GM12878 (cell line): ENCODE results near the gene PIGU. TPM values are rescaled to one million over a fixed set of nuclear protein-coding genes. Genes with fewer than 3 reads are reported as not detected.

Source experiments
- ATAC-seq: fragments of 200-7000 bp; cut with Tn5 transposase; 3 replicates; pipeline ENCODE4 v1.9.1; 2020; ENCODE audit warnings: mild to moderate bottlenecking, moderate library complexity
- BruUV-seq: library from RNA; stranded (reverse); fragments of 400-500 nt; replicated peaks from 2 replicates; lab custom pipeline; 2021; lab: Mats Ljungman, UMichigan
- CTCF ChIA-PET: fragments of 300-600 bp; sonication (Branson Sonifier 250); formaldehyde crosslinking; extraction: SDS; loops from one replicate; lab custom pipeline; 2021; ENCODE audit warnings: inconsistent platforms; lab: Yijun Ruan, JAX
- POLR2A ChIA-PET: fragments of 350-600 bp; formaldehyde crosslinking; extraction: SDS; loops from one replicate; lab custom pipeline; 2021; ENCODE audit warnings: inconsistent platforms; lab: Charles Lee
- RAD21 ChIA-PET: fragments of 300-600 bp; sonication (Branson Sonifier 250); formaldehyde crosslinking; loops from one replicate; lab custom pipeline; 2023; ENCODE audit warnings: antibody characterized with exemption; ENCODE audit not compliant: unreplicated experiment; lab: Charles Lee
- SMC1A ChIA-PET: fragments of 300-600 bp; sonication (Branson Sonifier 250); formaldehyde crosslinking; loops from one replicate; lab custom pipeline; 2023; ENCODE audit not compliant: unreplicated experiment, uncharacterized antibody; lab: Charles Lee
- DNase-seq: peaks from one replicate; pipeline ENCODE4 v3.0.0-alpha.2; 2011; ENCODE audit warnings: low read depth, low spot score
- FAIRE-seq: peaks from 3 replicates; lab custom pipeline; 2011; peaks lifted over from hg19 to GRCh38; lab: Jason Lieb, UNC
- H2AFZ ChIP-seq: 2 replicates; pipeline ENCODE4 v1.6.0; 2011; ENCODE audit warnings: low read depth, low read length, control low read depth; ENCODE audit not compliant: control insufficient read depth
- H3K27ac ChIP-seq: 2 replicates; pipeline ENCODE4 v1.5.1; 2011; ENCODE audit warnings: control low read depth; ENCODE audit not compliant: control insufficient read depth, insufficient read depth
- H3K27me3 ChIP-seq, 2 experiments: replicated peaks in 1 of 2; 2 replicates each; pipeline versions ENCODE4 v1.6.0 to v1.6.1; 2011; ENCODE audit warnings: low read length in 1 of 2; ENCODE audit not compliant: control insufficient read depth in 2 of 2, insufficient read depth in 2 of 2
- H3K36me3 ChIP-seq, 2 experiments: 2 replicates each; pipeline ENCODE4 v1.5.1; 2011; ENCODE audit warnings: low read length in 1 of 2; ENCODE audit not compliant: control insufficient read depth in 2 of 2, insufficient read depth in 2 of 2
- H3K4me1 ChIP-seq: 2 replicates; pipeline ENCODE4 v1.6.1; 2011; ENCODE audit warnings: mild to moderate bottlenecking, low read length, moderate library complexity, mixed read lengths; ENCODE audit not compliant: control insufficient read depth, insufficient read depth
- H3K4me2 ChIP-seq: 2 replicates; pipeline ENCODE4 v1.6.0; 2011; ENCODE audit warnings: control low read depth; ENCODE audit not compliant: control insufficient read depth, insufficient read depth
- H3K4me3 ChIP-seq: fragments of 200-600 bp; sonication (generic); 2 replicates; pipeline ENCODE4 v1.5.1; 2016
- H3K79me2 ChIP-seq: 2 replicates; pipeline ENCODE4 v1.6.0; 2011; ENCODE audit warnings: low read length; ENCODE audit not compliant: control insufficient read depth, insufficient read depth
- H3K9ac ChIP-seq: 2 replicates; pipeline ENCODE4 v1.8.0; 2011; ENCODE audit warnings: low read length, control low read depth, mixed read lengths; ENCODE audit not compliant: control insufficient read depth, insufficient read depth
- H3K9me3 ChIP-seq: replicated peaks from 3 replicates; pipeline ENCODE4 v1.5.1; 2011; ENCODE audit warnings: mild to moderate bottlenecking, low read length; ENCODE audit not compliant: control insufficient read depth, insufficient read depth
- H4K20me1 ChIP-seq: 2 replicates; pipeline ENCODE4 v1.6.0; 2011; ENCODE audit not compliant: control insufficient read depth, insufficient read depth
- FOS ChIP-seq: IDR thresholded peaks from 3 replicates; pipeline ENCODE4 v1.6.1; 2011; ENCODE audit warnings: borderline replicate concordance; ENCODE audit not compliant: insufficient read length; ENCODE audit errors: extremely low read depth
- NR2C1 ChIP-seq: fragments of 450-650 bp; IDR thresholded peaks from 2 replicates; pipeline ENCODE4 v1.6.1; 2017; ENCODE audit warnings: antibody characterized with exemption, mild to moderate bottlenecking, moderate library complexity
- RBBP5 ChIP-seq: fragments of 200-600 bp; sonication (generic); conservative IDR thresholded peaks from 2 replicates; pipeline ENCODE4 v1.6.1; 2016
- SMAD1 ChIP-seq: fragments of 450-650 bp; IDR thresholded peaks from 2 replicates; pipeline ENCODE4 v1.6.1; 2018; ENCODE audit warnings: mild to moderate bottlenecking, low read depth; ENCODE audit not compliant: partially characterized antibody
- WGBS: methylation state at CpG from one replicate; pipeline ENCODE4 v1.1.6; 2016; ENCODE audit warnings: low lambda C conversion rate; ENCODE audit not compliant: insufficient replicate concordance, insufficient coverage; ENCODE audit errors: missing lambda C conversion rate; 5-methylcytosine and 5-hydroxymethylcytosine counted together
- in situ Hi-C: fragments of 300-500 bp; cut with MboI; formaldehyde crosslinking; loops from 9 replicates; pipeline ENCODE4 v1.14.3; 2018; ENCODE audit warnings: mixed read lengths
- intact Hi-C: fragments of 100-400 bp; cut with micrococcal nuclease; formaldehyde crosslinking; loops from one replicate; pipeline ENCODE4 v1.14.2; 2022; ENCODE audit not compliant: unreplicated experiment
- polyA plus RNA-seq, 11 experiments: library from polyadenylated mRNA; depleted of rRNA in 4 of 11; unstranded in 6 of 11; stranded (reverse) in 5 of 11; fragments of >200 nt; fragmentation: Nextera tagmentation in 4 of 11; fragmentation: Illumina TruSeq in 1 of 11; extraction: Ambion mirVana in 4 of 11; extraction: Trizol in 1 of 11; gene quantifications; 1 replicate in 1 of 11; 2 replicates in 10 of 11; pipeline versions ENCODE4 v1.2.1 to v1.2.3, GENCODE V29; 2011 to 2016; ENCODE audit warnings: inconsistent platforms in 2 of 11, missing spikeins in 2 of 11, low read depth in 1 of 11
- total RNA-seq, 4 experiments: library from RNA; depleted of rRNA in 3 of 4; stranded (reverse); fragments of >200 nt in 3 of 4; fragmentation: Illumina TruSeq in 1 of 4; extraction: Trizol in 1 of 4; gene quantifications; 2 replicates each; pipeline versions ENCODE4 v1.2.1 to v1.2.3, GENCODE V29; 2013 to 2021
- TF ChIP-seq, protein P1 (sequence below): IDR thresholded peaks from 2 replicates; pipeline ENCODE4 v1.6.1; 2011; ENCODE audit warnings: low read depth, mild to moderate bottlenecking, low read length, moderate library complexity, borderline replicate concordance; ENCODE audit errors: extremely low read depth

The PIGU gene
- total and polyA plus RNA-seq, 10 of the 15 experiments (the other 5 are each of a cell fraction or from before 2014, with no cell fraction given): 4.1 to 88.2 (median 25.0) TPM

DNA sequence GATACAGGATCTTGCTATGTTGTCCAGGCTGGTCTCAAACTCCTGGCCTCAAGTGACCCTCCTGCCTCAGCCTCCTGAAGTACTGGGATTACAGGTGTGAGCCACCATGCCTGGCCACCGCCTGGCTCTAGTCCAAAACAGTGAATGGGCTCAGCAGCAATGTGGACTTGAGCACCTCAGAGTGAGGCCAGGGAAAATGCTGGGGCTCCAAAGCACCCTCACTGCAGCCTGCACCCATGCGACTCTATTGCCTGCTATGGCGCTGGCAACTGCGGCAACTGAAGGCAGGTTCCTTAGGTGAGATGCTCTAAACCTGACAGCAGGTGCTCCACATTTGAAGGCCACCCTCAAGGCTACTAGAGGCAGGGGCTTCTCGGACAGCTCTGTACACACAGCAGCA, 91.9 kb downstream of the PIGU start (continued):
- TF ChIP-seq, protein P1, sequence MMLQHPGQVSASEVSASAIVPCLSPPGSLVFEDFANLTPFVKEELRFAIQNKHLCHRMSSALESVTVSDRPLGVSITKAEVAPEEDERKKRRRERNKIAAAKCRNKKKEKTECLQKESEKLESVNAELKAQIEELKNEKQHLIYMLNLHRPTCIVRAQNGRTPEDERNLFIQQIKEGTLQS: no peak
- TF ChIP-seq NR2C1 (no peak), RBBP5 (no peak)

DNA sequence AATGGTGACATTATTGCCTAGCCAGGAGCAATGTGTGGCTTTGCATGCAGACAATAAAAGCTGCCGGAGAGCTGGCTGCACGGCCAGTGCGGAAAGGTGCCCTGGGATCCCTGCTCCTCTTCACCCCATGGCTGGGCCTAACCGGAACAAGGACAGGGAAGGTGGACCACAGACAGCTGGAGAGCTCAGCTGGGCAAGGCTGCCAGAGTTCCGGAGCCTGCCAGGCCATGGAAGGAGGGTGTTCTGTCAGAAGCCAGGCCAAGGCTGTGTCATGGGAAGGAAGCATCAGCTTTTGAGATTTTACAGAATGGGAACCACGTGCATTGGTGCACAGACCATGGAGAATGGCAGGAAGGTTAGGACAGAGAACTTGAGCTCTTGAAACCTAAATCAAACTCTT, 93.3 kb downstream of the PIGU start:
- SMC1A ChIA-PET: interaction anchor here (1.0 to 2.3 kb wide), 4 partner anchors 11 to 129 kb away, joined by 3 to 8 read pairs (median 3); no protein-coding TSS in a partner anchor
- ATAC-seq (no peak), DNase-seq (no peak), FAIRE-seq (no peak)
- Histone ChIP-seq H3K4me2 (no peak overlapping the region), H3K27ac (no peak overlapping the region), H4K20me1 (no peaks in the 10 kb centered on the region), H3K9me3 (no peaks in the 10 kb centered on the region; the same call in 2 of the 3 replicates), H2AFZ (no peak overlapping the region), H3K79me2 (no peaks in the 10 kb centered on the region), H3K27me3 (no peaks in the 10 kb centered on the region), H3K4me1 (peaks cover 13% of the 10 kb centered on the region), H3K4me3 (no peak overlapping the region), H3K36me3 (peaks cover under 1 to 11% of the 10 kb centered on the region in 2 experiments; a peak in 3 of 4 replicates), H3K9ac (no peak overlapping the region)
- BruUV-seq: no TSS peak
- no peak for TF ChIP-seq FOS
- no peak for TF ChIP-seq SMAD1
- RAD21 ChIA-PET: interaction anchor here (0.6 to 1.2 kb wide), 2 partner anchors 69 to 137 kb away, joined by 3 to 4 read pairs; no protein-coding TSS in a partner anchor
- in situ Hi-C loops (no loop called here), intact Hi-C loops (no loop called here)
- WGBS: 92% methylated on average over 6 of the region's 6 CpGs
- POLR2A ChIA-PET: no interaction called here
- CTCF ChIA-PET: interaction anchor here (1.2 to 1.5 kb wide), 2 partner anchors 14 to 186 kb away, joined by 3 to 7 read pairs; no protein-coding TSS in a partner anchor
